Fibroblast of upper back skin (primary cell): Measurements from ENCODE around the gene ZRSR2.
"Not testable (repeated sequence)": the region's sequence is repeated elsewhere in the genome, so short reads cannot be mapped to it uniquely, and the experiment has no call there.

Experiments used
- DNase-seq: peaks from one replicate; pipeline ENCODE4 v3.0.0-alpha.2; 2013

ZRSR2 gene, protein sequence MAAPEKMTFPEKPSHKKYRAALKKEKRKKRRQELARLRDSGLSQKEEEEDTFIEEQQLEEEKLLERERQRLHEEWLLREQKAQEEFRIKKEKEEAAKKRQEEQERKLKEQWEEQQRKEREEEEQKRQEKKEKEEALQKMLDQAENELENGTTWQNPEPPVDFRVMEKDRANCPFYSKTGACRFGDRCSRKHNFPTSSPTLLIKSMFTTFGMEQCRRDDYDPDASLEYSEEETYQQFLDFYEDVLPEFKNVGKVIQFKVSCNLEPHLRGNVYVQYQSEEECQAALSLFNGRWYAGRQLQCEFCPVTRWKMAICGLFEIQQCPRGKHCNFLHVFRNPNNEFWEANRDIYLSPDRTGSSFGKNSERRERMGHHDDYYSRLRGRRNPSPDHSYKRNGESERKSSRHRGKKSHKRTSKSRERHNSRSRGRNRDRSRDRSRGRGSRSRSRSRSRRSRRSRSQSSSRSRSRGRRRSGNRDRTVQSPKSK

DNA sequence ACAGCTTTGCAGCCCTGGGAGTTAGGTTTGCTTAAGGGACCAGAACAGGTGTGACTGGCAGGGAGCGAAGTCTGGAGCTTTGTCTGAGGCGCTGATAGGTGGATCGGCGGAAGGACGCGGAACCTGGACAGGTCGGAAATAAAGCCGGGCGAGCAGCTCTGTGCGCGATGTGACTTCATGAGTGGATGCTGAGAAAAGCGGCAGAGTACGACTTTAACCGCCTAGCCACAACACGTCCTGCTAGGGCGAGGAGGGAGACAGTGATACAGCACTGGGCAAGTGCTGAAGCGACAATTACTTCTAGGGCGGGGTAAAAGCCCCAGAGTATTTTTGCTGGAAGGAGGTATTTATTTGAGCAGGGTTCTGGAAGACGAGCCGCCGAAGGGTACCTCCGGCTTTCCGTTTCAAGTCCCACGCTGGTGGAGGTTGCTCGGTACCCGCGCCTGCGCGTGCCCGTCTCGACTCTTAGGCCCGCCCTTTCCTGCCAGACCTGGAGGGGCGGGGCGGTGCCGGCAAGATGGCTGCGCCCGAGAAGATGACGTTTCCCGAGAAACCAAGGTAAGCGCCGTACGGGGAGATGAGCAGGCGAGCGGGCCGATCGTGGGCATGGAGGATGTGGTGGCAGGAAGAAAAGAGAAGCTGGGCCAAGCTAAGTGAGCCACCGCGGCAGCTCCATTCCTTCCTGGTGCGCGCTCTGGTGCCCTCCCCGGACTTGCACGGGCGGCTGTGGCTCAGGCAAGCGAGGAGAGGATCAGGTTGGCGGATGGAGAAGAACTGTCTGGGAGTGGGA, at the start of gene ZRSR2:
Gene ZRSR2, plus strand, starts transcription at position 506 of the 790 bp plus-strand sequence. Its CDS starts 12 bp downstream, at position 518.
- peak; percentile 62 for DNase-seq

GRCh38 chrX:15744181-15744867, 46.0 kb upstream of the ZRSR2 start:
- DNase-seq, result no peak

DNA sequence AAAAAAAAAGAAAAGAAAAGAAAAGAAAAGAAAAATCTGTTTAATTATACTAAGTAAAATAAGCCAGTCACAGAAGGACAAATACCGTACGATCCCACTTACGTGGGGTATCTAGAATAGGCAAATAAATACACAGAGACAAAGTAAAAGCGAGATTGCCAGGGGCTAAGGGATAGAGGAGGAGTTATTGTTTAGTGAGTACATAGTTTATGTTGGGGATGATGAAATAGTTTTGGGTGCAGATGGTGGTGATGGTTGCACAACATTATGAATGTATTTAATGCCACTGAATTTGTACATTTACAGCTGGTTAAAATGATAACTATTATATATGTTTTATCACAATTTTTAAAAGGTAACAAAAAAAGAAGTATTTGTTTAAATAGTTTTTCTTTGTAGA, 45.1 kb upstream of the ZRSR2 start:
- DNase-seq, result no peak

DNA sequence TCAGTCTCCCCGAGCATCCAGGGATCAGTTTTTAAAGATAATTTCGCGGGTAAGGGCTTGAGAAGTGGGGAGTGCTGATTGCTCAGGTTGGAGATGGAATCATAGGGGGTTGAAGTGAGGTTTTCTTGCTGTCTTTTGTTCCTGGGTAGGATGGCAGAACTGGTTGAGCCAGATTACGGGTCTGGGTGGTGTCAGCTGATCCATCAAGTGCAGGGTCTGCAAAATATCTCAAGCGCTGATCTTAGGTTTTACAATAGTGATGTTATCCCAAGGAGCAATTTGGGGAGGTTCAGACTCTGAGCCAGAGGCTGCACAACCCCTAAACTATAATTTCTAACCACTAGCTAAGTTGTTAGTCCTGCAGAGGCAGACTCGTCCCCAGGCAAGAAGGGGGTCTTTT, 43.6 kb upstream of the ZRSR2 start:
- not testable (repeated sequence) for DNase-seq

- DNase-seq, result no peak
Measured at GRCh38 chrX:15747626-15748173, 42.6 kb upstream of the ZRSR2 start.

GRCh38 chrX:15748841-15749240, 41.4 kb upstream of the ZRSR2 start:
- DNase-seq, result no peak

DNA sequence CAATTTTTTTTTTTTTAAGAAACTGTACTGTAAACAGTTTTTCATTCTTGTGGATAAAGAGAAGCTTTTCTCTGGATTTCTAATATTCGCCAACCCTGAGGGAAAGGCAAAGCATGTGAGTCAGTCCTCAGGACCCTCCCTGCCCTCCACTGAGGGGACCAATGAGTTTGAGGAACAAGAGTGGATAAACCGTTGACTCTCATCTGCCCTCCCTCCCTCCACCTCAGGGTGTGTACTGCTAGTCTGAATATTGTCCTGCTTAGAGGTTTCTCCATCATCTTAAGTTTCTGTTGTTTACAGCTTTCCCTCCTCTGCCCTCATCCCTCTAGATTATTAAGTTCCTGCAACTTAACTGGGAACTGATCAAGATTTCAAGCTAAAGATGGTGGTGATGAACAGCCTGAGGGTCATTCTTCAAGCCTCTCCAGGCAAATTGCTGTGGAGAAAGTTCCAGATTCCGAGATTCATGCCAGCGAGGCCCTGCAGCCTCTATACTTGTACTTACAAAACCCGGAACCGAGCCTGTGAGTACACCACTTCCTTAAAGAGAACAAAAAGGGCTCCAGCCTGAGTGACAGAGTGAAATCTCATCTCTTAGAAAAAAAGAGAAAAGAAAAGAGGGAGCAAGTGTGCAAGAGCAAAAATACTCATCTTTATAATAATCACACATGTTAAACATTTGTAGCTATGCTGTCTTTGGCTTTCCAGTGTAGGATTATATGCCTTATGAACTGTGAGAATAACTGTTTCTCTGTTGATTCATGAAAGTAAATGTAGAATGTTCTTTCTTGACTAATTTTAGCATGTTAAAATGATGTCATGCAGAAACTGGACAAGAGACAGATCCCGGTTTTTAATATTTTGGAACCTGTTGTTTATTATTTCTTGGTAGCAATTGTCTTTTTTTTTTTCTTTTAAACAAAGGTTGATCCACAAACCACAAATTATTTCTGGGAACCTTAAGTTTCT, 40.4 kb upstream of the ZRSR2 start:
- DNase-seq, result no peak

DNA sequence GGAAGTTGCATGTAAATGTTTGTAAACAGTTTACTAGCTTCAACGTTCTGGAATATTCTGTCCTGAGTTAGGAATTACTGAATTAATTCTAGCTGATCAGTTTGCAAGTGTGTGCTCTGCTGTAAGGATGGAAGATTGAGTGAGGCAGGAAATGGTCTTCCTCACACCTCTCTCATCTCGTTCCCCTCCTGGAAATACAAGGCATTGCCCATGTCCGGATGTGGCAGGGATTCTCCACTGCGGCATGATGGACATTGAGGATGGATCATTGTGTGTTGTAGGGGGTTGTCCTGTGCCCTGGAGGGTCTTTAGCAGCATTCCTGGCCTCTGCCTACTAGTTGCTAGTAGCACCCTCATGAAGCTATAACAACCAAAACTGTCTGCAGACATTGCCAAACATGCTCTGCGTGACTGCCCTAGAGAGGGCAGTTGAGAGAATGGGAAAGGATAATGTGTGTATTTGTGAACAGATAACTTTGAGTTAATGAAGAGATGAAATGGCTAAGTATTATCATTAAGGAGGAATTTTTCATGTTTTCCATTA, 39.6 kb upstream of the ZRSR2 start:
- DNase-seq, result no peak

DNA sequence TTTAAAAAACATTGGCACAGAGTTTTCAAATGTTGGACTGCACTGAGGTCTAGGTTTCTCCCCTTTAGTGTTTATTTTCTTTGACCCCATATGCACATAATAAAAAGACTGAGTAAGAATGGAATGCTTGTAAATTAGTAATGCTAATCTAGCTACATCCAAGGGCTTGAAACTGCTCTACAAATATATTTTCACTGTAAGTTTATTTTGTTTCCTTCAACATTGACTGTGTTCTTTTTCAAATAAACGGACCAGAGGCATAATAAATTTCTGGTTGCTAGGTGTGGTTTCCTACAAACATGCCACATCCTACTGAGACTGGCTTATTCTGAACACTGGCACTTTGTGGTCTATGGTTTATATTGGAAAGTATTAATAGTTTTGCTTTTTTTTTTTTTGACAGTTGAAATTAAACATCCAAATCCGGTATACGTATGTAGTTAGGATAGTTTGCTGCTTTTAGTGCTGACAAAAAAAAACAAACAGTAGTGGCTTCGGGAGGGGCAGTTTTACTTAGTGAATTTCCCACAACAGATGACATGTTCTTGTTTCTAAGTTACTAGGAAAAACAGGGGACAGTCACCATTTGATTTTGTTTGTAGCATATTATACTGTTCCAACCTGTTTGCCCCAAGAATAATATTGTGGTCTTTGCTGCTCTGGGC, 39.0 kb upstream of the ZRSR2 start:
- DNase-seq, result no peak

GRCh38 chrX:15755091-15755490, 35.2 kb upstream of the ZRSR2 start:
- no peak for DNase-seq

DNA sequence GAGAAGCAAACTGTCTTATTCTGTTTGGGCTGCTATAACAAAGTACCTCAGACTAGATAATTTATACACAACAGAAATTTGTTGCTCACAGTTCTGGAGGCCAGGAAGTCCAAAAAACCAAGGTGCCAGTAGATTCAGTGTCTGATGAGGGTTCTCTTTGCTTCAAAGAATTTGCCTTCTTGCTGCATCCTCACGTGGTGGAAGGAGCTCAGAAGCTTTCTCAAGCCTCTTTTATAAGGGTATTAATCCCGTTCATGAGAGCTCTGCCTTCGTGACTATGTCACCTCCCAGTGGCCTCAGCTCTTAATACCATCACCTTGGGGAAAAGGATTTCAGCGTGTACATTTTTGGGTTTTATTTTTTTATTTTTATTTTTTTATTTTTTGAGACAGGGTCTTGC, 32.1 kb upstream of the ZRSR2 start:
- no peak for DNase-seq

- DNase-seq, result not testable (repeated sequence)
Measured at GRCh38 chrX:15759886-15760285, 30.4 kb upstream of the ZRSR2 start.

DNA sequence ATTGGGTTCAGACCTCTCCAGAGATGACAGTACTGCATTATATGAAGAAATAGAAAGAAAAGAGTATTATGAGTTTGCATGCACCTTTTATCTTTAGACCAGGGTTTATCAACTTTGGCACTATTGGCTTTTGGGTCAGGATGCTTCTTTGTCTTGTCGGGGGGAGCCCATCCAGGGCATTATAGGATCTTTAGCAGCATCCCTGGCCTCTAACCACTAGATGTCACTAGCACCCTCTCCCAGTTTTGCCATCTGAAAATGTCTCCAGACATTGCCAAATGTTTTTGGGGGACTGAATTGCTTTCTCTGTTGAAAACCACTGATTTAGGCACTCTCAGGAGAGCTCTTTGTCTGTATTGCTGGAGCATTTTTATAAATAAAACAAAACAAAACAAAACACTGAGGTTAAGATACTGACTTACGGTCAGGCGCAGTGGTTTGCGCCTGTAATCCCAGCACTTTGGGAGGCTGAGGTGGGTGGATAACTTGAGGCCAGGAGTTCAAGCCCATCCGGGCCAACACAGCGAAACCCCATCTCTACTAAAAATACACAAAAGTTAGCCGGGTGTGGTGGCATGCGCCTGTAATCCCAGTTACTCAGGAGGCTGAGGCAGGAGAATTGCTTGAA, 28.6 kb upstream of the ZRSR2 start:
- peak; percentile 24 for DNase-seq

- DNase-seq, result no peak
Measured at GRCh38 chrX:15769300-15769954, 20.9 kb upstream of the ZRSR2 start.

DNA sequence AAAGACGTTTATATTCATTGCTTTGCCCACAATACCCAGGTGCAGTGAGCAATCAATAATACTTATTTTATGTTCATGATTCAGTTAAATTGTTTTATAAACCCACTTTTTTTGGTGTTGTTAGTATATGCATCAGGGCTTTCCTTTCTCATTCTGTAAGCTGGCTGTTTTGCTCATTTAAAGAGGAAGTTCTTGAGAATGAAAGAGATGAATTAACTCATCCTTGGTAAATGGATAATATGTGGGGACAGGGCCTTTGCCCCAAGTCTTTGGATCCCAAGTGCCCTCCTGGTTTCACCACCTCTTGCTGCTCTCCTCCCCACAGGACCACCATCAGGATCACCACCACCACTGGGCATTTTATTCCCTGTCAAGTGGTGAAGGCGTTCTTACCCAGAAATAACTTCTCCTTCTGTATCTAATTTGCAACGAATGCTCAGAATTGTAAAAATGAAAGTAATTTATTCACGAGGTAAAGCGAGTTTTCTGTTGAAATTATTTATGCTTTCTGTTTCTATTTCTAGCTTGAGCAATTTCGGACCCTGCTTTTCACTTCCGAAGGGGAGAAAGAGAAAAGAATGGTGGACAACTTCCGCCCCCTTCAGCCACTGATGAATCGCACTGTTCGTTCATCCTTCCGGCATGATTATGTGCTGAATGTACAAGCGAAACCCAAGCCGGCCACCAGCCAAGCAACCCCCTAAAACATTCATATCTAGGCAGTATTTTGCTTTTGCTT, 8.2 kb upstream of the ZRSR2 start:
- DNase-seq, result no peak

- DNase-seq, result no peak
Measured at GRCh38 chrX:15785176-15785750, 5.0 kb upstream of the ZRSR2 start.

- no peak for DNase-seq
Measured at GRCh38 chrX:15786915-15787314, 3.4 kb upstream of the ZRSR2 start.

- DNase-seq, result no peak
Measured at GRCh38 chrX:15790769-15791290, 546 bp downstream of the ZRSR2 start.

DNA sequence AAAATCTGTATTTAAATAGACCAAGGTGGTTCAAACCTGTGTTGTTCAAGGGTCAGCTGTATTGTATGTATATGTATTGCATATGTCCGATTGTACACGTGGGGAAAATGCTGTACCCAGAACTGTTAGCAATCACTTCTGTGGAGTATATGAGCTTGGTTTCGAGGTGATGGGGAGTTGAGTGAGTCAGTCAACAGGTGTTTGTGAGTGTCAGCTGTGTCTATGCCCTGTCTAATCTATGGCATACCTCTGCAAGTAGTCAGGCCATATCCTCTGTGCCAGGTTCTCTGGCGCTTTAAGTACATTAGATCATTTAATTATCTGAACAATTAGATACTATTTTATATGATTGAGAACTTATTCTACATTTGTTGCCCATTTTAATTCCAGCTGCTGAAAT, 7.4 kb downstream of the ZRSR2 start:
- no peak for DNase-seq
